A549 (cell line): ENCODE results near the gene RBPJ. TPM values are rescaled to one million over a fixed set of nuclear protein-coding genes. Genes with fewer than 3 reads are reported as not detected.

Experiments used
- ATAC-seq, 2 experiments: fragments of 200-7000 bp in 1 of 2; fragments of >200 bp in 1 of 2; cut with Nextera tagmentation in 1 of 2; cut with Tn5 transposase in 1 of 2; 3 replicates each; pipeline versions ENCODE4 v1.8.0 to v1.9.1; 2018 to 2020; ENCODE audit warnings: mild to moderate bottlenecking in 1 of 2, moderate library complexity in 1 of 2
- CTCF ChIA-PET: fragments of 300-600 bp; sonication (Branson Sonifier 250); formaldehyde crosslinking; extraction: SDS; loops from one replicate; lab custom pipeline; 2021; ENCODE audit warnings: antibody characterized with exemption, inconsistent platforms; lab: Yijun Ruan, JAX
- POLR2A ChIA-PET: fragments of 350-600 bp; formaldehyde crosslinking; extraction: SDS; loops from one replicate; lab custom pipeline; 2021; ENCODE audit warnings: antibody characterized with exemption, inconsistent platforms; lab: Yijun Ruan, JAX
- DNase-seq, 2 experiments: peaks; one replicate each; pipeline versions ENCODE4 v3.0.0 to v3.0.0-alpha.2; 2011 to 2016; ENCODE audit warnings: low read depth in 1 of 2, low spot score in 1 of 2
- FAIRE-seq: peaks from 2 replicates; lab custom pipeline; 2011; peaks lifted over from hg19 to GRCh38; lab: Jason Lieb, UNC
- H3K27ac ChIP-seq, 2 experiments: fragments of >200 bp; sonication (Bioruptor Twin); formaldehyde crosslinking; 3 replicates each; pipeline ENCODE4 v1.5.1; 2016 to 2017
- H3K4me1 ChIP-seq: fragments of >200 bp; sonication (Bioruptor Twin); formaldehyde crosslinking; 3 replicates; pipeline ENCODE4 v1.6.1; 2016
- H3K4me2 ChIP-seq: fragments of >200 bp; sonication (Bioruptor Twin); formaldehyde crosslinking; 3 replicates; pipeline ENCODE4 v1.6.1; 2016
- H3K4me3 ChIP-seq: fragments of >200 bp; sonication (Bioruptor Twin); formaldehyde crosslinking; 3 replicates; pipeline ENCODE4 v1.5.1; 2016
- H3K9me3 ChIP-seq: fragments of >200 bp; sonication (Bioruptor Twin); formaldehyde crosslinking; 3 replicates; pipeline ENCODE4 v1.6.1; 2016
- CBX8 ChIP-seq: fragments of 200-600 bp; sonication (generic); IDR thresholded peaks from 2 replicates; pipeline ENCODE4 v1.6.1; 2016
- EP300 ChIP-seq, 2 experiments: fragments of >200 bp; sonication (Bioruptor Twin); formaldehyde crosslinking; IDR thresholded peaks; 2 replicates in 1 of 2; 3 replicates in 1 of 2; pipeline ENCODE4 v1.6.1; 2016 to 2017
- FOSB ChIP-seq: fragments of 250-450 bp; sonication (Bioruptor Pico); IDR thresholded peaks from 2 replicates; pipeline ENCODE4 v1.5.0; 2020; ENCODE audit warnings: mild to moderate bottlenecking, moderate library complexity
- HOXB13 ChIP-seq: fragments of 250-450 bp; sonication (Bioruptor Pico); IDR thresholded peaks from 2 replicates; pipeline ENCODE4 v1.5.0; 2020; ENCODE audit warnings: low read depth, mild to moderate bottlenecking, moderate library complexity
- RARB ChIP-seq: fragments of 250-450 bp; sonication (Bioruptor Pico); IDR thresholded peaks from 2 replicates; pipeline ENCODE4 v1.8.0; 2021; ENCODE audit warnings: mild to moderate bottlenecking, moderate library complexity
- SMC3 ChIP-seq: fragments of >200 bp; sonication (Bioruptor Twin); formaldehyde crosslinking; IDR thresholded peaks from 3 replicates; pipeline ENCODE4 v1.6.1; 2018; ENCODE audit warnings: inconsistent platforms
- TFCP2L1 ChIP-seq: fragments of 250-450 bp; sonication (Bioruptor Pico); IDR thresholded peaks from 2 replicates; pipeline ENCODE4 v1.5.0; 2021; ENCODE audit warnings: mild to moderate bottlenecking
- ZNF302 ChIP-seq: fragments of 250-450 bp; sonication (Bioruptor Pico); IDR thresholded peaks from 2 replicates; pipeline ENCODE4 v1.9.0; 2021; ENCODE audit warnings: inconsistent platforms, mild to moderate bottlenecking, moderate library complexity
- ZSCAN20 ChIP-seq: fragments of 250-450 bp; sonication (Bioruptor Pico); IDR thresholded peaks from 2 replicates; pipeline ENCODE4 v1.8.0; 2022; ENCODE audit warnings: mild to moderate bottlenecking, moderate library complexity
- WGBS: methylation state at CpG from one replicate; pipeline ENCODE4 v1.1.6; 2017; ENCODE audit errors: missing lambda C conversion rate; 5-methylcytosine and 5-hydroxymethylcytosine counted together
- polyA plus RNA-seq, 4 experiments: library from polyadenylated mRNA; depleted of rRNA in 3 of 4; stranded (reverse); fragments of >200 nt; fragmentation: RNase III in 1 of 4; extraction: RNeasy Plus Mini Kit Qiagen cat#74134 plus additional on column Dnase treatment in 1 of 4; gene quantifications; 2 replicates in 3 of 4; 3 replicates in 1 of 4; pipeline ENCODE4 v1.2.3, GENCODE V29; 2011 to 2017
- TF ChIP-seq, protein P1 (sequence below): fragments of 200-600 bp; sonication (generic); IDR thresholded peaks from 2 replicates; pipeline ENCODE4 v1.6.1; 2016; ENCODE audit warnings: antibody characterized with exemption, mild to moderate bottlenecking, moderate library complexity
- TF ChIP-seq, protein P2 (sequence below): fragments of 250-450 bp; sonication (Bioruptor Pico); IDR thresholded peaks from 2 replicates; pipeline ENCODE4 v1.5.0; 2020; ENCODE audit warnings: low read depth, mild to moderate bottlenecking, moderate library complexity
- TF ChIP-seq, protein P3 (sequence below): fragments of >200 bp; sonication (Bioruptor Twin); formaldehyde crosslinking; IDR thresholded peaks from 2 replicates; pipeline ENCODE4 v1.6.1; 2016

Gene RBPJ
- polyA plus RNA-seq, 2 of the 4 experiments (the other 2 are of a cell fraction): 16.5 to 37.1 TPM

DNA sequence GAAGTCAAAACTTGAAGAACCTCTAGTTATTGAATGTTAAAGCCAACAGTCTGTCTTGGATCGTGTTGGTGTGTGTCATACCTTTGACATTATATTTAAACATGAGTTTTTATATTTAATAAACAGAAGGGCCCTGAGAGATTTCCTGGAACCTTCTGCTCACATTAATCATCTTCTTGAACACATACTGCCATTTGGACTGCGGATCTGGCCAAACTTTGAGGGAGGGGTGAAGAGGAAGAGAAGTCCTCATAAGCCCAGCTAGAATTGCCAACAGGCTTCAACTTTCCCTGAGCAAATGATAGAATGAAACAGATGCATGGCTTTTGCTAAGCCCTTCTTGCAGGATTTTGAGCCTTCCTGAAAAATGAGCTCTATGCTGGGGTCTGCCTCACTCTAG lies 142.1 kb downstream of the RBPJ start (continued):
- TF ChIP-seq, protein P1, sequence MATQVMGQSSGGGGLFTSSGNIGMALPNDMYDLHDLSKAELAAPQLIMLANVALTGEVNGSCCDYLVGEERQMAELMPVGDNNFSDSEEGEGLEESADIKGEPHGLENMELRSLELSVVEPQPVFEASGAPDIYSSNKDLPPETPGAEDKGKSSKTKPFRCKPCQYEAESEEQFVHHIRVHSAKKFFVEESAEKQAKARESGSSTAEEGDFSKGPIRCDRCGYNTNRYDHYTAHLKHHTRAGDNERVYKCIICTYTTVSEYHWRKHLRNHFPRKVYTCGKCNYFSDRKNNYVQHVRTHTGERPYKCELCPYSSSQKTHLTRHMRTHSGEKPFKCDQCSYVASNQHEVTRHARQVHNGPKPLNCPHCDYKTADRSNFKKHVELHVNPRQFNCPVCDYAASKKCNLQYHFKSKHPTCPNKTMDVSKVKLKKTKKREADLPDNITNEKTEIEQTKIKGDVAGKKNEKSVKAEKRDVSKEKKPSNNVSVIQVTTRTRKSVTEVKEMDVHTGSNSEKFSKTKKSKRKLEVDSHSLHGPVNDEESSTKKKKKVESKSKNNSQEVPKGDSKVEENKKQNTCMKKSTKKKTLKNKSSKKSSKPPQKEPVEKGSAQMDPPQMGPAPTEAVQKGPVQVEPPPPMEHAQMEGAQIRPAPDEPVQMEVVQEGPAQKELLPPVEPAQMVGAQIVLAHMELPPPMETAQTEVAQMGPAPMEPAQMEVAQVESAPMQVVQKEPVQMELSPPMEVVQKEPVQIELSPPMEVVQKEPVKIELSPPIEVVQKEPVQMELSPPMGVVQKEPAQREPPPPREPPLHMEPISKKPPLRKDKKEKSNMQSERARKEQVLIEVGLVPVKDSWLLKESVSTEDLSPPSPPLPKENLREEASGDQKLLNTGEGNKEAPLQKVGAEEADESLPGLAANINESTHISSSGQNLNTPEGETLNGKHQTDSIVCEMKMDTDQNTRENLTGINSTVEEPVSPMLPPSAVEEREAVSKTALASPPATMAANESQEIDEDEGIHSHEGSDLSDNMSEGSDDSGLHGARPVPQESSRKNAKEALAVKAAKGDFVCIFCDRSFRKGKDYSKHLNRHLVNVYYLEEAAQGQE: no peak
- TF ChIP-seq, protein P2, sequence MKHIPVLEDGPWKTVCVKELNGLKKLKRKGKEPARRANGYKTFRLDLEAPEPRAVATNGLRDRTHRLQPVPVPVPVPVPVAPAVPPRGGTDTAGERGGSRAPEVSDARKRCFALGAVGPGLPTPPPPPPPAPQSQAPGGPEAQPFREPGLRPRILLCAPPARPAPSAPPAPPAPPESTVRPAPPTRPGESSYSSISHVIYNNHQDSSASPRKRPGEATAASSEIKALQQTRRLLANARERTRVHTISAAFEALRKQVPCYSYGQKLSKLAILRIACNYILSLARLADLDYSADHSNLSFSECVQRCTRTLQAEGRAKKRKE (CRISPR knock-in tag): no peak
- TF ChIP-seq TFCP2L1 (CRISPR knock-in tag) (no peak), SMC3 (no peak)

DNA sequence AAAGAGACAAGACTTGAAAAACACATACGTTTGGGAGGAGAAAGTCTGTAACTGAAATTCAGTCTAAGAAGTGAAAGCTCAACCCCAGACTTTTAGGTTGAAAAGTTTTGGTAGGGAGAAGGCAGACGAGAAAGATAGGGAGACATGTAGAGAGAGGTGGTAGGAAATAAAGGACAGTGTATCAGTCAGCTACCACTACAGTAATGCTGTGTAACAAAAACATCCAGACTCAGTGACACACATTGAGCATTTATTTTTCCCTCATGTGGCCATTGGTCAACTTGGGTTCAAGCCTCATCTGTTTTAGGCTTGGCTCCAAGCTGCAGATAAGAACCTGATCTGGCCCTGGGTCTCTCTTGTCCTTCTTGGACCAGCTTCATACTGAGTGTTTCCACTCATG lies 142.6 kb downstream of the RBPJ start:
- TF ChIP-seq, protein P3, sequence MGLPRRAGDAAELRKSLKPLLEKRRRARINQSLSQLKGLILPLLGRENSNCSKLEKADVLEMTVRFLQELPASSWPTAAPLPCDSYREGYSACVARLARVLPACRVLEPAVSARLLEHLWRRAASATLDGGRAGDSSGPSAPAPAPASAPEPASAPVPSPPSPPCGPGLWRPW: no peak
- TF ChIP-seq EP300 (IDR thresholded peaks at IDR 0.05): no peak
- TF ChIP-seq HOXB13 (CRISPR knock-in tag): no peak
- Histone ChIP-seq H3K27ac (no peak overlapping the region), H3K4me1 (no peaks in the 10 kb centered on the region), H3K9me3 (no peaks in the 10 kb centered on the region), H3K4me2 (no peak overlapping the region), H3K4me3 (no peak overlapping the region)
- 29% methylated on average over 2 of the region's 2 CpGs for WGBS
- ATAC-seq (no peak), DNase-seq (no peak), FAIRE-seq (no peak)
- POLR2A ChIA-PET: no interaction called here
- CTCF ChIA-PET: interaction anchor here (1.0 to 1.2 kb wide), 2 partner anchors 12 to 26 kb away, joined by 3 to 4 read pairs; no protein-coding TSS in a partner anchor

DNA sequence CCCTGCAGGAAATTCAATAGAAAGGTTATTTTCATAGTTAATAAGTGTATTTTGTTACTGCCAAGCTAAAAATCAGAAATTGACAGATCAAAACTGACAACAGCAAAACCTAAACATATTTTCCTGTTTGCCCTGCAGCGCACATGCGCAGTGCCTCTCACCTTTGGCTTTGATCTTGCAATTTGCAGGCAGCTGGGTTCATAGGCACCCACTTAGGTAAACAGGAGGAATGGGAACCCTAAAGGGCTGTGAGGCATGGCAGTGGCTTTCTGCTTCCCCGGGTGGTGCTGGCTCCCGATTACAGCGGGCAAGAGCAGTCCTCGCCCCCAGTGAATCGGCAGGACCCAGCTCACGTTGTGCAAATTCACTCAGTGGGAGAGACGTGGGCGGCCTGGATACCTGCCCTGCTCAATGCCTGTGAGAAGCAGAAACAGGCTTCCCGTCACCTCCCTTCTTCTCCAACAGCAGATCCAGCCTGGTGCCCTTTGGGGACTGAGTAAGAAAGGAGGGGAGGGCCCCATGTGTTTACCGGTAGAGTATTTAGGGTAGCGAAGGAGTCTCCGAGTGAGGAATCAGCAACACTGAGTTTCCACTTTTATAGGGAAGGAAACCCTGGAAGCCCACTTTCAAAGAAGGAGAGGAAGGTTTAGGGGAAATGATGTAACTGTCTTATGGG lies 143.7 kb downstream of the RBPJ start:
- no peak overlapping the region for H3K27ac ChIP-seq
- no peak overlapping the region for H3K4me2 ChIP-seq
- ATAC-seq (no peak), DNase-seq (no peak), FAIRE-seq (no peak)
- no peak overlapping the region for H3K4me3 ChIP-seq
- WGBS: 78% methylated on average over 14 of the region's 14 CpGs
- CTCF ChIA-PET: interaction anchor here (0.5 to 1.2 kb wide), 2 partner anchors 27 to 227 kb away, joined by 3 to 4 read pairs; no protein-coding TSS in a partner anchor
- POLR2A ChIA-PET: no interaction called here
- no peaks in the 10 kb centered on the region for H3K4me1 ChIP-seq
- no peaks in the 10 kb centered on the region for H3K9me3 ChIP-seq
- TF ChIP-seq FOSB (CRISPR knock-in tag) (no peak), CBX8 (no peak)
- TF ChIP-seq, protein P2 (CRISPR knock-in tag): no peak

DNA sequence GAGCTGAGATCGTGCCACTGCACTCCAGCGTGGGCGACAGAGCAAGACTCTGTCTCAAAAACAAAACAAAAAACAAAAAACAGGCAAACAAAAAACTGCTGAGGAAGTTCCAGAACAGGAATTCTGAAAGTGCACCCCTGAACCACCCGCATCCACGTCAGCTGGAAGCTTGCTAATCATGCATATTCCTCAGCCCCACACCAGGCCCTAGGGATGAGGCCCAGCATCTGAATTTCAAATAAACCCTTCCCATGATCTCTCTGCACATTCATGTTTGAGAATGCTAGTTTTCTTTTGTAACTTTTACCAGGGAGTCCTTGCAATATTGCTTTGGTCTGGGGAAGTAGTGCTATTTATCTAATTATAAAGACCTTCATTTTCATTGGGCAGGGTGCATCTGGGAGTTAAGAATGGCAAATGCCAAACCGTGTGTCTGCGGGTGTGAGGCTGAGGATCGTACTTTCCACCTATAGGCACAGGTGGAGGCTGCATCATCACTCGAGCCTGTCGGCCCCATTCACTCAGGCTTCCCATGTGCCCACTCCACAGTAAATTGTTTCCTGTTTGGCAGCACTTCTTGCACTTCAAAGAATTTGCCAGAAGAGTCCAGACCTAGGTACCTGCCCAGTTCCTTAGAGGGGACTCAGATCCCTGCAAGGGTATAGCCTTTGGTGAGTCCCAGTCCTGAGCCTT lies 145.9 kb downstream of the RBPJ start:
- Histone ChIP-seq H3K4me2 (no peak overlapping the region), H3K9me3 (no peaks in the 10 kb centered on the region), H3K4me1 (no peaks in the 10 kb centered on the region), H3K4me3 (no peak overlapping the region), H3K27ac (no peak overlapping the region)
- no peak for DNase-seq
- ChIA-PET POLR2A (no interaction called here), CTCF (no interaction called here)
- 65% methylated on average over 10 of the region's 10 CpGs for WGBS
- TF ChIP-seq, protein P2 (CRISPR knock-in tag): no peak
- TF ChIP-seq ZNF302 (CRISPR knock-in tag) (no peak), ZSCAN20 (CRISPR knock-in tag) (no peak), TFCP2L1 (CRISPR knock-in tag) (no peak), RARB (no peak)
- ATAC-seq: no peak
- FAIRE-seq: no peak
